Breast epithelium (tissue), 3 donors: ENCODE results near the gene ARID5B.

ENCODE experiments used
- CTCF ChIP-seq, 3 donors: fragments of 450-650 bp; IDR thresholded peaks; one replicate each; pipeline ENCODE4 v1.5.1; 2016 to 2017; ENCODE audit warnings: antibody characterized with exemption in 3 of 3, mild to moderate bottlenecking in 3 of 3, moderate library complexity in 3 of 3
- POLR2A ChIP-seq: fragments of 450-650 bp; IDR thresholded peaks from one replicate; pipeline ENCODE4 v1.6.1; 2016; ENCODE audit warnings: antibody characterized with exemption, mild to moderate bottlenecking, moderate library complexity

- TF ChIP-seq CTCF (IDR thresholded peaks at IDR 0.05), result no peak
- TF ChIP-seq POLR2A, result no peak
Measured at GRCh38 chr10:61970182-61971002, 68.9 kb downstream of the ARID5B start.
